NB4 (cell line): Measurements from ENCODE around the gene NOTUM.

Experiments
- CTCF ChIP-seq: IDR thresholded peaks from one replicate; pipeline ENCODE4 v1.5.1; 2012; ENCODE audit warnings: low read depth, low read length
- POLR2A ChIP-seq: IDR thresholded peaks from 2 replicates; pipeline ENCODE4 v1.6.1; 2011; ENCODE audit warnings: mild to moderate bottlenecking; ENCODE audit not compliant: insufficient read length; ENCODE audit errors: extremely low read depth

DNA sequence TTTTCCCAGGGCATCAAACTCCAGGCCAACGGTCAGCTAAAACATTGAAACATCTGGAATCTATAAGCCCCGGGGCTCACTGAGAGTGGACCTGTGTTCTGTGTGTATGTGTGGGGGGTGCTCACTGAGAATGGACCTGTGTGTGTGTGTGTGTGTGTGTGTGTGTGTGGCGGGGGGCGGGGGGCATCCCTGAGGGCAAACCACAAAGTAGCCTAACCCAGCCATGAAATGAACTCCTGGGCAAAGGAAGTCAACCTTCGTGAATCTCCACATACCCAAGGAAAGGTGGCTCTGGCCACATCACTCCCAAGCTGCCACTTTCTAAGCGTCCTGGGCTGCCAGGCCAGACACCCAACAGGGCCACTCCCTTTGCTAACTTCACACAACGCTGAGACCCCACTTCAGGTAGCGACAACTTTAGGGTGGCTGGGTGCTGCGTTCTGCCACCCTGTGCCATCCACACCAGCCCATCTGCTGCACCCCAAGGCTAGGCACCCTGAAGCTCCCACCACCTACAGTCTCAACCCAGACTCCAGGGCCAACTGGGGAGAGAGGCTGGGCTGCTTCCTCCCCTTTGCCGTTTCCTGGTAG lies 35.0 kb downstream of the NOTUM start:
- no peak for TF ChIP-seq CTCF
- TF ChIP-seq POLR2A = no peak
